Mucosa of stomach (tissue), 1 donor: ENCODE measurements around the gene CERS5.
"Not testable (repeated sequence)": the region's sequence is repeated elsewhere in the genome, so short reads cannot be mapped to it uniquely, and the experiment has no call there.

Source experiments
- H3K27me3 ChIP-seq: one replicate; pipeline ENCODE4 v1.7.0; 2013; ENCODE audit warnings: mild to moderate bottlenecking, low read length; ENCODE audit not compliant: control insufficient read depth, insufficient read depth
- H3K36me3 ChIP-seq: one replicate; pipeline ENCODE4 v1.7.0; 2013; ENCODE audit warnings: low read length; ENCODE audit not compliant: control insufficient read depth, insufficient read depth
- H3K4me1 ChIP-seq: one replicate; pipeline ENCODE4 v1.7.0; 2013; ENCODE audit warnings: mild to moderate bottlenecking, low read length; ENCODE audit not compliant: control insufficient read depth, insufficient read depth
- H3K4me3 ChIP-seq: one replicate; pipeline ENCODE4 v1.7.0; 2013; ENCODE audit warnings: low read length
- H3K9ac ChIP-seq: one replicate; pipeline ENCODE4 v1.7.0; 2013; ENCODE audit warnings: mild to moderate bottlenecking, low read length, moderate library complexity
- H3K9me3 ChIP-seq: one replicate; pipeline ENCODE4 v1.7.0; 2013; ENCODE audit warnings: mild to moderate bottlenecking, low read length, moderate library complexity; ENCODE audit not compliant: control insufficient read depth
- donor health status: Pancreatic carcinoma.

The CERS5 gene

DNA sequence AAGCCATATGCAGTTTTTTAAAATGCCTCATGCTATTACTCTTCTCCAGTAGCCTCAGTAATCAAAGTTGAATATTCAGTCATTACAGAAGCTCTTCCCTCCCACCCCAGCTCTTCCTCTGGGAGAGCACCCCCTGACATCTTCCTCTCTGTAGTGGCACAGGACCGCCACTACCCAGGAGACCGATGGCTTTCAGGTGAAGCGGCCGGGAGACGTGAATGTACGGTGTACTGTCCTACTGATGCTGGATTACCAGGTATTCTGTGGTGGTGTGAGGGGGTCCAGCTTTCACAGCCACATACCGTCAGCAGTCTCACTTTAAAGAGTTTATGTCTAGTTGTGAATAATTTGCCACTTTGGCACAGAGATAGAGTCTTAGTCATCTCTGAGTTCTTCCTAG lies 77.4 kb downstream of the CERS5 start:
- Histone ChIP-seq H3K9me3 (no peaks in the 10 kb centered on the region), H3K36me3 (no peaks in the 10 kb centered on the region), H3K4me1 (no peaks in the 10 kb centered on the region), H3K27me3 (no peaks in the 10 kb centered on the region), H3K9ac (no peak overlapping the region), H3K4me3 (no peak overlapping the region)

DNA sequence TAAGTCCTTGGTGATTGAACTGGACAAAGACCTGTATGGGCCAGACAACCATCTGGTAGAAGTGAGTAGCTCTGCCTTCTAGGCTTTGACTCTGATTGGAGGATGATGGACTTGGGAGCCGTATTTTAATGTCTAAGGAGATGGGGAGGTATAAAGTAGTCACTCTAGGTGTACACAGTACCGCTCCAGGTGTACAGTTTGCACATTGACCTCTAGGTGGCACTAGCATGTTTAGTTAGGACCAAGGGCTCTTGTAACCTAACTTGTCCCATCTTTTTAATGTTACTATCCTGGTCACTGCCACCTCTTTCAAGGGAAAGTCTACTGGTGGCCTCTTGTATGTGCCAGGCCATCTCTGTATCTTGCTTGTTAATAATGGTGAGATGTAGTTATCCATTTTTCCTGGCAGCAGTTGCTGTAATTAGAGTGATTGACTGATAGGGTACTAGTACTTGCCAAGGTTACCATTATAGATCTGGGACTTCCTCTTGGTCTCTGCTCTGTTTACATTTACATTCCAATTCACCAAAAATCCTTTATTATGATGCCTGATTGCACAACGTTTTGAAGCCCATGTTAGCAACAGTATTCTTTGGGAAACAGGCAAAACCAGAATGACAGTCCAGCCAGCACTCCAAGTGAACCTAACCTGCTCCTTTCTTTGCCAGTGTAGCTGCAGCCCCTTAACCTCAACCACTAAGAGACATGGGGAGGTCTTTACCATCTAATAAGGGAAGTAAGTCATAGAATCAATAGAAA lies 78.4 kb downstream of the CERS5 start:
- no peak overlapping the region for H3K4me3 ChIP-seq
- H3K4me1 ChIP-seq, result no peaks in the 10 kb centered on the region
- no peaks in the 10 kb centered on the region for H3K9me3 ChIP-seq
- H3K27me3 ChIP-seq, result no peaks in the 10 kb centered on the region
- no peaks in the 10 kb centered on the region for H3K36me3 ChIP-seq
- H3K9ac ChIP-seq, result no peak overlapping the region

- no peaks in the 10 kb centered on the region for H3K9me3 ChIP-seq
- H3K36me3 ChIP-seq, result no peaks in the 10 kb centered on the region
- H3K4me3 ChIP-seq, result no peak overlapping the region
- no peaks in the 10 kb centered on the region for H3K4me1 ChIP-seq
- no peaks in the 10 kb centered on the region for H3K27me3 ChIP-seq
- no peak overlapping the region for H3K9ac ChIP-seq
Observed at GRCh38 chr12:50087995-50088394, 79.2 kb downstream of the CERS5 start.

- Histone ChIP-seq H3K9ac (no peak overlapping the region), H3K27me3 (no peaks in the 10 kb centered on the region), H3K9me3 (no peaks in the 10 kb centered on the region), H3K4me1 (no peaks in the 10 kb centered on the region), H3K36me3 (no peaks in the 10 kb centered on the region), H3K4me3 (no peak overlapping the region)
Observed at GRCh38 chr12:50087151-50087550, 80.0 kb downstream of the CERS5 start.

DNA sequence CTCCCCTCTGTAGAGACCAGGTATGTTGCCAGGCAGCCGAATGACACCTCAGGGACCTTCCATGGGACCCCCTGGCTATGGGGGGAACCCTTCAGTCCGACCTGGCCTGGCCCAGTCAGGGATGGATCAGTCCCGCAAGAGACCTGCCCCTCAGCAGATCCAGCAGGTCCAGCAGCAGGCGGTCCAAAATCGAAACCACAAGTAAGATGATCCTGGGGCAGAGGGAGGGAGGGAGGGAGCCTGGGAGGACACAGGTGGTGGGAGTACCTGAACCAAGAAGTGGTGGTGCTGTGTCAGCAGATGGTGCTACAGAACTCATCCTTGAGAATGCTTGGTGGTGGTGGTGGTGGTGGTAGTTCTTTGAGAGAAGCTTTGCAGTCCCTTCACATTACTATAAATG lies 81.0 kb downstream of the CERS5 start:
- Histone ChIP-seq H3K4me3 (no peak overlapping the region), H3K9me3 (no peaks in the 10 kb centered on the region), H3K27me3 (no peaks in the 10 kb centered on the region), H3K9ac (peak overlapping the region; percentile 77), H3K36me3 (no peaks in the 10 kb centered on the region), H3K4me1 (no peaks in the 10 kb centered on the region)

- Histone ChIP-seq H3K4me1 (no peaks in the 10 kb centered on the region), H3K9me3 (no peaks in the 10 kb centered on the region), H3K9ac (peak overlapping the region; percentile 77), H3K36me3 (no peaks in the 10 kb centered on the region), H3K27me3 (no peaks in the 10 kb centered on the region), H3K4me3 (no peak overlapping the region)
Observed at GRCh38 chr12:50085615-50086072, 81.5 kb downstream of the CERS5 start.

- H3K9me3 ChIP-seq, result no peaks in the 10 kb centered on the region
- H3K9ac ChIP-seq, result peak within 1 kb of the TSS; percentile 77
- peak within 1 kb of the TSS; percentile 79 for H3K4me3 ChIP-seq
- H3K36me3 ChIP-seq, result no peaks in the 10 kb centered on the region
- H3K27me3 ChIP-seq, result no peaks in the 10 kb centered on the region
- H3K4me1 ChIP-seq, result no peaks in the 10 kb centered on the region
Observed at GRCh38 chr12:50084775-50085614, 82.2 kb downstream of the CERS5 start, which contains the start of gene SMARCD1. SMARCD1 (plus strand) TSS chr12:50085342; CDS start chr12:50085370, 28 bp downstream.

GRCh38 chr12:50084409-50084774 lies 82.8 kb downstream of the CERS5 start:
- H3K36me3 ChIP-seq, H3K9me3 ChIP-seq, H3K27me3 ChIP-seq, H3K4me1 ChIP-seq: not testable (repeated sequence)
- Histone ChIP-seq H3K9ac (peak overlapping the region; percentile 77), H3K4me3 (peak overlapping the region; percentile 79)

- no peak overlapping the region for H3K9ac ChIP-seq
- no peaks in the 10 kb centered on the region for H3K36me3 ChIP-seq
Observed at GRCh38 chr12:50083301-50083700, 83.9 kb downstream of the CERS5 start.

GRCh38 chr12:50082644-50083043 lies 84.5 kb downstream of the CERS5 start:
- Histone ChIP-seq H3K27me3 (no peaks in the 10 kb centered on the region), H3K4me1 (no peaks in the 10 kb centered on the region), H3K9ac (no peak overlapping the region), H3K36me3 (no peaks in the 10 kb centered on the region), H3K4me3 (no peak overlapping the region), H3K9me3 (no peaks in the 10 kb centered on the region)

More at GRCh38 chr12:50083301-50083700, 83.9 kb downstream of the CERS5 start:
- H3K4me1 ChIP-seq, result no peaks in the 10 kb centered on the region
- H3K4me3 ChIP-seq, result no peak overlapping the region
- no peaks in the 10 kb centered on the region for H3K27me3 ChIP-seq
- no peaks in the 10 kb centered on the region for H3K9me3 ChIP-seq

GRCh38 chr12:50081096-50081808 lies 85.9 kb downstream of the CERS5 start:
- Histone ChIP-seq H3K36me3 (no peaks in the 10 kb centered on the region), H3K4me3 (no peak overlapping the region)

DNA sequence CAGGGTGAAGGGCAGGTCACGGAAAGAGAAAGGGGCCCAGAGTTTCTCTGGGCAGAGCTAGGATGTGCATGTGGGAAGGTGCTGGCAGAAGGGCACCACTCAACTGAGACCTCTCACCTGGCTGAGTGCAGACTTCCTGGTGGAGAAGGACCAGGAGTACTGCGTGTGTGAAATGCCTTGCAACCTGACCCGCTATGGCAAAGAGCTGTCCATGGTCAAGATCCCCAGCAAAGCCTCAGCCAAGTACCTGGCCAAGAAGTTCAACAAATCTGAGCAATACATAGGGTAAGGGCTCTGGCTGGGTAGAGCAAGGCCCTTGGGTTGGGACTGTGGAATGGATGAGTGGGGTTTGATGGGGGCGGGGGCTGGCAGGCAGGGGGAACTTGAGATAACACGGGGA lies 87.4 kb downstream of the CERS5 start:
- Histone ChIP-seq H3K36me3 (no peaks in the 10 kb centered on the region), H3K9me3 (no peaks in the 10 kb centered on the region), H3K4me1 (peaks cover 10% of the 10 kb centered on the region), H3K4me3 (no peak overlapping the region), H3K9ac (no peak overlapping the region), H3K27me3 (no peaks in the 10 kb centered on the region)

More at GRCh38 chr12:50081096-50081808, 85.9 kb downstream of the CERS5 start:
- Histone ChIP-seq H3K27me3 (no peaks in the 10 kb centered on the region), H3K9me3 (no peaks in the 10 kb centered on the region), H3K9ac (no peak overlapping the region), H3K4me1 (no peaks in the 10 kb centered on the region)
